Measurements from ENCODE around the gene POMGNT1.

POMGNT1 gene

GRCh38 chr1:46206399-46206798 lies 8.2 kb upstream of the POMGNT1 start:
- no peak for DNase-seq

DNA sequence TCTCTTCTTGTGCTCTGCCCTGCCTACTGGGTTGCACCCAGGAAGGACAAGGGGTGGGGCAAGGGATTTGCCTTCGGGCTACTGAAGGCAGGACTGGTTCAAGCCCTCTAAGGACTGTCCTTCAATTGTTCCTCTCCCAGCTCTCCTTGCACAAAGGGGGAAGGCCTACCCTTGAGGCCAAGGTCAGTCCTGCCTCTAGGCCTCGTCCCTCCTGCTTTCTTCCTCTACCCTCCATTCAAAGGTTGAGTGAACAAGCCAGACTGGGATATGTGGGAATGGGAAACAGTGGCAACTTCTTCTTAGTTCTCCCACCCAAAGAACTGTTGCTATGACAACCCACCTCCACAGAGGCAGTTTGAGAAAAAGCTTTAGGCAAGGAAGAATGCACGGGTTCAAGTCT lies 7.6 kb upstream of the POMGNT1 start:
- DNase-seq: no peak

GRCh38 chr1:46205141-46205540 lies 6.9 kb upstream of the POMGNT1 start:
- DNase-seq: no peak

DNA sequence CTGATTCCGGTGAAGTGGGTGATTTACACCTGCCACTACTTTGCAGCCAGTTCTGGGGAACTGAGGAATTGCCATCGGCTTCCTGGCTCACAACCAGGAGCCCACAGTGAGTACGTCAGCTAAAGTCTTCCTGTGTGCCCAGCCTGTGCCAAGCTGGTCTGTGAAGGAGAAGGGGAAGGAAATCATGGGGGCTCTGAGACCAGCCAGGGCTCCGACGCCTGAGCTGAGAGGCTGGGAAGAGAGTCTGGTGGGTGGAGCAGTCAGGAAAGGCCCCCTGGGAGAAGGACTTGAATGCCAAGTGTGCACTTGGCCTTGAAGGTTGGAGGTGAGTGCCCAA lies 6.1 kb upstream of the POMGNT1 start:
- no peak for DNase-seq

- no peak for DNase-seq
Measured at GRCh38 chr1:46203738-46204405, 5.6 kb upstream of the POMGNT1 start.

DNA sequence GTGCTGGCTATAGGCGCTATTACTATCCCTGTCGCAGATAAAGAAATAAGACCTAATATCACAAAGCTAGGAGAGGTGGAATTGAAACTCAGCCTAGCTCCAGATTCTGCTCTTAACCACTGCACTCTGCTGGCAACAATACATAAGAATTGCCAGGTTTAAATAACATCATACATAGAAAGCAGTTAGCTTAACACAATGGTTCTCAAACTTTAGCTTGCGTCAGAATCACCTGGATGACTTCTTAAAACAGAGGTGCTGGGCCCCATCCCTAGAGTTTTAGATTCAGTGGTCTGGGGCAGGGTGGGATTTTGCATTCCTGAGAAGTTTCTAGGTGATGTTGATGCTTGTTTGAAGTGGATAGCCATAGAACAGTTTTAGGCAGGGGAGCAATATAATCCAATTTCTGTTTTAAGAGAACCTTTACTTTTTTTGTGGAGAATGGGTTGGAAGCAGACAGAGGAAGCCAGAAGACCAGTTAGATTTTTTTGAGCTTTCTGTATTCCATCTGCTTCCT lies 1.1 kb upstream of the POMGNT1 start:
- DNase-seq: no peak

DNA sequence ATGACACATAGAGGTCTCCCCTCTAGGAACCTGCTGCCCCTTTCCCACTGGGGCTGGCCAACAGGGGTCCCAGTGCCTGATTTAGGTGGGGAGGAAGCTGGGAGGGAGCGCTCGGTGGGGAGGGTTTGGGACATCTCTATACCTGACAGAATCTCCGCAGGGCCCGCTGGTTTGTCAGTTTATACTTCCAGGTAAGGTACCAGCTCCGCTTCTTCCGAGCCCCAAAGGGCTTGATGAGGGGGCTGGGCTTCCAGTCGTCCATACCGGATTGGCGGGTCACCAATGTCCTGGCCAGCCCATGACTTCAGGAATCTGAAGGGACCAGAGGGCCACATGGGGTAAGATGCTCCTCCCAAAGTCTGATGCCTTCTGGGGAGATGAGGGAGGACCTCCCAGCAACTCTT lies 672 bp downstream of the POMGNT1 start:
- DNase-seq: no peak

GRCh38 chr1:46196609-46197008 lies 1.6 kb downstream of the POMGNT1 start:
- no peak for DNase-seq

DNA sequence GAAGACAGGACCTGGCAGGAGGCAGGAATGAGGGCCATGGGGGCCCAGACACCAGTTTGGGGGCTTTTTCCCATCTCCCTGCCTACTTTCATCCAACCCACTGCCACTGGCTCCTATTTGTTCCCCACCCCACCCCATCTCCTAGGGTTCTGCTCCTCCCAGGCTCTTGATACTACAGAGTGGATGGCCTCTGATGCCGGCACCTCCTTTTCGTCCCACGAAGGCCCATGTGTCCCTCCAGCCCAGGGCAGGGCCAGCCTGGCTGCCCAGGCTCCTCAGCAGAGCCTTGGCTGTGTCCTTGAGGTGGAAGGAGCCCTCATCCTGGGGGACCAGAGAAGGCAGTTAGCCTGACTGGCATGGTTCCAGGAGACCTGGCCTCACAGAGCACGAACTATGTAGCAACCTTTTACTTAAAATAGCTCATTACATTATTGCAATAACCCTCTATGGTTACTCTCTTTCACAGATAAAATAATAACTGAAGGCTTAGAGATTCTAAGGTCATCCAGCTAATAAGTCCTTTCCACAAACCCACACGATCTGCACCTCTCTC lies 3.5 kb downstream of the POMGNT1 start:
- no peak for DNase-seq

- no peak for DNase-seq
Measured at GRCh38 chr1:46193984-46194570, 4.2 kb downstream of the POMGNT1 start.

DNA sequence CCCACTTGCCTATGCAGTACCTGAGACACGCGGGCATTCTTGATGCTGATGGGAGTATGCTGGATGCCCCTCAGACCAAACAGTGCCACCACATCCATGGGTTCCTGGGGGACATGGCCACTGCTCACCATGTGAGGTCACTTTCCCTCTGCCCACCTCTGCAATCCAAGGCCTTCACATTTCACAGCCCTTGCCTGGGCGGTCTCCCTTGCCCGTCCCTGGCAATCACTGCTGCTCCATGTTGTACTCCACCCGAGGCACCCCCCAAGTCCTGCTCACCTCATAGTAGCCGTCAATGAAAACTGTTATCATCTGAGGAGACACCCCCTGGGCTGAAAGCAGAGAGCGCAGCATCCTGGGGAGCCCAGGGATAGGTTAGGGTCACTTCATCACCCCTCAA lies 4.9 kb downstream of the POMGNT1 start:
- no peak for DNase-seq

GRCh38 chr1:46192171-46192570 lies 6.1 kb downstream of the POMGNT1 start:
- DNase-seq: no peak

- no peak for DNase-seq
Measured at GRCh38 chr1:46191033-46191701, 7.1 kb downstream of the POMGNT1 start.

DNA sequence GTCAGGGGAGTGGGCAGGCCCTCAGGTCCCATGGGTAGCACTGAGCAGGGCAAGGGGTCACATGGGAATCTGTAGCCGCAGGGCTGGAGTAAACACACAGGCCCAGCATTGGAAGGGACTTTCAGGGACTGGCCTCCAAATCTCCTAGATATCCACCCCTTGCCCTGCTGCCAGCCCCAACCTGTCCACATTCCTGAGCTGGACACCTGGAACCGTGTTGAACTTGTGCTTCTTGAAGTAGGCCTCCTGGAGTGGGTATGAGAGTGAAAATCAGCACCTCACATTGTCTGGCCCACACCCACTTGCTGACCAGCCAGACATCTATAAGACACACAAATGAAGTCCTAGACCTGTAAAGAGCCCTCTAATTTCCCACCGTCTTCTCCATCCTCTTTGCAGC lies 7.7 kb downstream of the POMGNT1 start:
- no peak for DNase-seq

GRCh38 chr1:46188295-46189030 lies 9.8 kb downstream of the POMGNT1 start:
- DNase-seq: no peak

DNA sequence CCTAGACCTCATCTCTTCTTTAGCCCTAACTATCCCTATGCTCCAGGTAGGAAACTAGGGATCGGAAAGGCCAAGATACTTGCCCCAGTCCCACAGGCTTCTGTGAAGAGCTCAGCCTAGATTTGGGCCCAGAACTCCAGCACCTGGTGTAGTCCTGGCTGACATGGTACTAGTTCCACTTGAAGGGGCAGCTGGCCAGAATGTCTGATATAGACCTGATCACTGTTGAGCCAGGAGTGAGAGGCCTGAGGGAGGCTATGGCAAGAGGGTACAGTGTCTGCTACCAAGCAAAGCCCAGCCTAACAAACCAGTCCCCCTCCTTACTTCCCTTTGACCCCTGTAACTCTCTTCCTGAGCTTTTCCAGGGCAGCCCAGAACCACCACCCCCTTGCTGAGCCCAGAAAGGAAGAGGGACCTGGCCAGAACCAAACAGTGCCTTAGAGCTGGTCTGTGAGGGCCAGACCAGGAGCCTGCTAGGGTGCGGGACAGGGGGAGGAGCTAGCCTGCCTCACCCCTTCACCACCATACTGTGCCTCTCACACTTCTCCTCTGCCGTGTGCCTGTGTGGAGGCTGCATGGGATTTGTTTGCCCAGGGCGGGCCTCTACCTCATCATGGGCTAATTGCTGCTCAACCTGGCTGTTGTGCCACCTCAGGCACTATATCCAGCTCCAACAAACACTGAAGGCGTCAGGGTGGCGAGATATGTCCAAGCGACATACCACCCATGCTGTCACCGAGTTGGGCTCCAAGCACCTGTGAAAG lies 10.9 kb downstream of the POMGNT1 start:
- no peak for DNase-seq

- no peak for DNase-seq
Measured at GRCh38 chr1:46186076-46186475, 12.2 kb downstream of the POMGNT1 start.

GRCh38 chr1:46184920-46185658 lies 13.1 kb downstream of the POMGNT1 start:
- no peak for DNase-seq

DNA sequence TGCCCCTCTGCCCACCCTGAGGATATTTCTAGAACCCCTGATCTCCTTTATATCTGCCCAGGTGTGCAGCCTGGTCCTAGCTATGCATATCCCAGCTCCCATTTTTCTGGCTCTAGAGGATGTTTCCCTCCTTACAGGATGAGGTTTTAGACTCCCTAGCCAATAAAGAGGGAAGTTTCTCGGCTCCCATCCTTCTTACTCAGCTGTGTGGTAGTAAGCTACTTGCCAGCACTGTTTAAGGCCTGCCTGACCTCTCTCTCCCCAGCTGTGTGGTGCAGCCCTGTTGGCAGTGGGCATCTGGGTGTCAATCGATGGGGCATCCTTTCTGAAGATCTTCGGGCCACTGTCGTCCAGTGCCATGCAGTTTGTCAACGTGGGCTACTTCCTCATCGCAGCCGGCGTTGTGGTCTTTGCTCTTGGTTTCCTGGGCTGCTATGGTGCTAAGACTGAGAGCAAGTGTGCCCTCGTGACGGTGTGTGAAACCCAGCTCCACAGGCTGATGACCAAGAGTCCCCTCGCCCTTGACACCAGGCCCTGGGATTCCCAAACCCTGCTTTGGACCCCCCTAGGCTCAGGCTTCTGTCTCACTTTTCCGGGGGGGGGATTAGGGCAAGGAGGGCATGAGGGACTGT lies 14.2 kb downstream of the POMGNT1 start:
- no peak for DNase-seq

DNA sequence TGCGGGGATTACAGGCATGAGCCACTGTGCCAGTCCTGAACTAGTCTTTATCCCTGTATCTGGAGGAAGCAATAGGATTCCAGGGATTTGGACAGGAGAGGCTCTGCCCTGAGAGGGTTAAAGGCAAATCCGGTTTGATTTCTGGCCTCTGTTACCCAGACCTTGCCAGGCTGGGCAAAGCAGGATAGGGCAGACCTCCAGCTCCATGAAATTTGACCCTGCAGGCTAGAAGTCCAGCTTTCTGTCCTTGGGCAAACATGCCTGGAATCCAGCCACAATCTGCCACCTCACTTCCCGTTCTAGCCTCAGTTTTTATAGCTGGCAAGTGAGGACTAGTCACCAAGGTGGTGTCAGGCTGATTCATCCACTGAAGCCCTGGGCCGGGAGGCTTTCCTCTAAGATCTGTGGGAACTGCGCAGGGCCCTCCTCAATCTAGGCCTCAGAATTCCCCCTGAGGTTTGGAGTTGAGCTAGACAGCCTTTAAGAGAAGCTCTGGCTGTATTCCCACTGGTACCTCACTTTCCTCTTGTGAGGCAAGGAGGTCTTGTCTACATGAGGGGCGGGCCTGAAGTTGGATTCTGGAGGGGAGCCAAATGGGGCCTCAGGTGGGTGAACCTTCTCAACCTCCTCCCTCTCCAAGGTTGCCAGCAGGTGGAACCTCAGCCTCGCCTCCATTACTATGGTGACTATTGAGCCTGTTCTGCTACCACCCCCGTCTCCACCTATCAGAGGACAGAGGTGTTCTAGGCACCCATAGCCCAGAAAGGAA lies 15.0 kb downstream of the POMGNT1 start:
- DNase-seq: peak; percentile 50
